Measurements from ENCODE around the gene MPV17.
A peak's percentile ranks its signal among the peaks of the same experiment; 100 is the strongest.
"Not testable (repeated sequence)": the region's sequence is repeated elsewhere in the genome, so short reads cannot be mapped to it uniquely, and the experiment has no call there.

The MPV17 gene

DNA sequence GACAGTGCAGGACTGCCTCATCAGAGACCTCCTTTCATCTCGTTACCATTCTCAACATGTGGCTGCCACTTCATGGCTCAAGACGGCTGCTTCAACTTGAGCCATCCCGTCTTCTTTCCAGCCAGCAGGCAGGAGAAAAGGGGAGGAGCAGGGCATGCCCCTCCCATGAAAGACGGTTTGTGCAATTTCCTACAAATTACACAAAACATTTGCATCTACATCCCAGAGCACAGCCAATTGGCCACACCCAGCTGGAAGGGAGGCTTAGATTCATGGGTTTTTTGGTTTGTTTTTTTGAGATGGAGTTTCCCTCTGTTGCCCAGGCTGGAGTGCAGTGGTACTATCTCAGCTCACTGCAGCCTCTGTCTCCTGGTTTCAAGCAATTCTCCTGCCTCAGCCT is 26.4 kb downstream of the MPV17 start:
- no peak for DNase-seq

DNA sequence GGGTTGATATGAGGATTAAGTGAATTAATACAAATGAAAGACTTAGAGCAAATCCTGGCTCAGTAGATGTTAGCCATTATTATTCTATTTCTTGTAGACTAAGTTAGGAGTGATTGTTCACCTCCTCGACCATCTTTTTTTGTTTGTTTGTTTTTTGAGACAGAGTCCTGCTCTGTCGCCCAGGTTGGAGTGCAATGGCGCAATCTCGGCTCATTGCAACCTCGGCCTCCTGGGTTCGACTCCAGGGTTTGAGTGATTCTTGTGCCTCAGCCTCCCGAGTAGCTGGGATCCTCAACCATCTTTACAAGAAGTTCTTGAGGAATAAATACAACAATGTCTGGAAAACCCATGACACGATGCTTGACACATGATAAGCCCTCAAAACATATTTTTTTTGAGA is 28.0 kb downstream of the MPV17 start:
- no peak for DNase-seq

- DNase-seq, result no peak
Measured at GRCh38 chr2:27291865-27292264, 31.0 kb downstream of the MPV17 start.

DNA sequence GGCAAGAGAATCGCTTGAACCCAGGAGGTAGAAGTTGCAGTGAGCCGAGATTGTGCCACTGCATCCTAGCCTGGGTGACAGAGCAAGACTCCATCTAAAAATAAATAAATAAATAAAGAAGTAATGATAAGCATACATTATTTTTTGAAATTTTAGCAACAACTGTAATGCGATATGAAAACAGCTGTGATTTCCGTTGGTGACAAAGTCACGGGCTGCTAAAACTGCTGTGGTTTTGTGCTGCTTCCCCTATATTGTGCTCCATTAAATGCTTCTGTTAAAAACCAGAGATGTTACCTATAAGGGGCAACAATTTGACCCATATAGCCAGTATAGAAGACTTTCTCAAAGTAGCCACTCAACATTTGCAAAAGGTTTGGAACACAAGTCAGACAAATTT is 32.3 kb downstream of the MPV17 start:
- no peak for DNase-seq

DNA sequence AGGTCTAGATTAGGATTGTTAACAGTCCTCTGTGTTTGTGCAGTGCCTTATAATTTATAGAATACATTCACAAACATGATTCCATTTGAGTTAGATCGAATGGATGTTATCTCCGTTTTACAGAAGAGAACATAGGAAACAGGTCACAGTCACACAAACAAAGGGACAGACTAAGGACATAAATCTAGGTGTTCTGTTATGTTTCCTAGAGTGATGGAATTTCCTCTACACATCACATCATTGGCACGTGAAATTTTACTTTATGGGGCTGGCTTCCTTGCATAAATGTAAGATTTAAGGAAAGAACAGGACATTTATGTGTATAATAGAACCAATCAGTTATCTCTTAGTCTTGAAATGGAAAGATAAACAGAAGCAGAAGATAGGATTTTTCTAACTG is 34.3 kb downstream of the MPV17 start:
- DNase-seq, result no peak

DNA sequence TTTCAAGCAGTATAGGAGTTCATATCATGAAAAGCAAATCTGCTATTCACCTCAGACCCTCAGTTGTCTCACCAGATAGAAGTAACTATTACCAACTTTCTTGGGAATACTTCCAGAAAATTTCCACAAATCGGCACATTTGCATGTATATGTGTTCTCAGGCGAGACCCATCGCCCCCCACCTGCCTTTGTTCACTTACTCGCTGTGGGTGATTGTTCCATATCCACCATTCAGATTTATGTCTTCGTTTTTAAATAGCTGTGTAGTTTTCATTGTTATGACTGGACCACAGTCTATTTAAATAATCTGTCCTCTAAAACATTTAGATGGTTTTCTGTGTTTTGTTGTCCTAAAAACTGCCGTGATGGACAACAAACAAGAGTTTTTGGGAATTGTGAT is 37.4 kb downstream of the MPV17 start:
- no peak for DNase-seq

GRCh38 chr2:27284996-27285395 is 37.9 kb downstream of the MPV17 start:
- no peak for DNase-seq

DNA sequence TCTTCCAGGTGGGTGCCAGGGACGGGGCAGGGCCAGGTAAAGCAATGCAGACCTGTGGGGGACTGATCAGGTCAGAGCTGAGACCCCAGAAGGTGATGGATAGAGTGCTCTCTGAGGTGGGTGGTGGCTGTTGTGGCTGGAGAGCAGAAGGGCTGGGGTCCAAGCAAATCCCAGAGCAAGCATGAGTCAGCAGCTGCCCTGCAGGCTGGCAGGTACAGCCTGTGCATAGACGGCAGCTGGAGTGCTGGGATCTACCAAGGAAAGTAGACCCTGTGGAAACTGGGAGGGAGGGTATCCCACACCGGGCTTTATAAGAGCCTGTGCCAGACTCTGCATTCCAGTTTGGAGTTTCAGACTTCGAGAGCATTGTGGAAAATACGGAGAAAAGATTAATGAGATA is 40.0 kb downstream of the MPV17 start:
- DNase-seq, result no peak

GRCh38 chr2:27281855-27282559 is 40.9 kb downstream of the MPV17 start, which contains the start of gene TRIM54:
TRIM54 (plus strand) TSS chr2:27282429; CDS start chr2:27282732, 303 bp downstream.
- DNase-seq, result no peak

GRCh38 chr2:27281442-27281841 is 41.5 kb downstream of the MPV17 start:
- no peak for DNase-seq

DNA sequence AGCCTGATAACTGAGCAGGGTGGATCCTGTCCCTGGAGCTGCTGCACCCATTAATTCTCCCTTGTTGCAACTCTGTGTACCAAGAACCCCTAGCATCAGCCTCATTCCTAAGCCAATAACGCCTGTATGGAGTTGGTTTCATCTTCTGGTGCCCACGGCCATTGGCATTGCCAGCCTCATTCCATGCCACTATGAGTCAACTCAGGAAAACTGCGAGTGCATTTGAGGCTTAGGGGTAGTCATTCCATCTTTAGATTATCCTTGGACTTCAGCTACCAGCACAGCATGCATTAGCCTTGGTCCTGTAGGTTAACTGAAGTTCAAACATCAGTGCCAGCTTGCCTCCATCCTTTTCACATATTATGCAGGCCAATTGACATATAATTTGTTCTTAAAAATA is 42.1 kb downstream of the MPV17 start:
- DNase-seq, result no peak

DNA sequence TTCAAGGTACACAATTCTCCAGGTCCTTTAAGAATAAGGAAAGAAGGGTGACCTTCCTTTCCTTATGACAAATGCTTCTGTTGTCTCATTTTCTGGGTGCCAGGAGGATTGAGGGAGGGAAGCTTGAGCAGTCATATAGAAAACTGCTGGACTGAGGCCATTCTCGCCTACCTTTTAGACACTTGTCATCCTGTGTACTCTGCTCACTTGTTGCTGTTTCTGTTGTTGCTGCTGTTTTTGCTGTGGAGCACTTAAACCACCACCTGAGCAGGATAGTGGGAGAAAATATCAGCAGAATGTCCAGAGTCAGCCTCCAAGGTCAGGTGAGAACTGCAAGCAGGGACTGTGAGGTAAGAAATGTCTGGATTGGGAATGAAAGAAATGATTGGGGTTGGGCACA is 44.9 kb downstream of the MPV17 start:
- DNase-seq, result no peak

- DNase-seq, result no peak
Measured at GRCh38 chr2:27275211-27276150, 47.4 kb downstream of the MPV17 start, which contains the start of gene DNAJC5G. DNAJC5G (plus strand) TSS chr2:27275433; CDS start chr2:27276729, 1,296 bp downstream.

DNA sequence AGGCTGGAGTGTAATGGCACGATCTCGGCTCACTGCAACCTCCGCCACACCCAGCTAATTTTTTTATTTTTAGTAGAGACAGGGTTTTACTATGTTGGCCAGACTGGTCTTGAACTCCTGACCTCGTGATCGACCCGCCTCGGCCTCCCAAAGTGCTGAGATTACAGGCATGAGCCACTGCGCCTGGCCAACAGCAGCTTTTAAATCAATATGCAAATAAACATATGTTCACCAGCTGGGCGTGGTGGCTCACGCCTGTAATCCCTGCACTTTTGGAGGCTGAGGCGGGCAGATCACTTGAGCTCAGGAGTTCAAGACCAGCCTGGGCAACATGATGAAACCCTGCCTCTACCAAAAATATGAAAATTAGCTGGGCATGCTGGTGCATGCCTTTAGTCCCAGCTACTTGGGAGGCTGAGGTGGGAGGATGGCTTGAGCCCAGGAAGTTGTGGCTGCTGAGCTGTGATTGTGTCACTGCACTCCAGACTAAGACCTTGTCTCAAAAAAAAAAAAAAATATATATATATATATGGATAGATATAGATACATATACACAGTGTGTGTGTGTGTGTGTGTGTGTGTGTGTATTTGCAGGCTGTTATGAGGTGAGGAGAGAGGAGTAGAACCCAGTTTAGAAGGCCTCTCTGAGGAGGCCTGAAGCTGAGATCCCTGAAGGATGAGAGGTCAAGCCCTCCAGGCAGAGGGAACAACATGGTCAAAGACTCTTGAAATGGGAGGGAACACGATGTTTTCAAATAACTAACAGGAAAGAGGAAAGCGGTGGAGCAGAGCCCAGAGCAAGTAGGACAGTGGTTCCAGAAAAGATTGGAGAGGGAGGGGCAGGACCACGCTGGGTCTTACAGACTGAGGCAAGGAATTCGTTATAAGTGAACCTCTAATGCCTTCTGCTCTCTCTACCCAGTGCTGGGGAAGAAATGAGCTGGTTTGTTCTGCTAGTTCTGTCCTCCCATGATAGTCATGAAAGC is 50.1 kb downstream of the MPV17 start:
- not testable (repeated sequence) for DNase-seq

DNA sequence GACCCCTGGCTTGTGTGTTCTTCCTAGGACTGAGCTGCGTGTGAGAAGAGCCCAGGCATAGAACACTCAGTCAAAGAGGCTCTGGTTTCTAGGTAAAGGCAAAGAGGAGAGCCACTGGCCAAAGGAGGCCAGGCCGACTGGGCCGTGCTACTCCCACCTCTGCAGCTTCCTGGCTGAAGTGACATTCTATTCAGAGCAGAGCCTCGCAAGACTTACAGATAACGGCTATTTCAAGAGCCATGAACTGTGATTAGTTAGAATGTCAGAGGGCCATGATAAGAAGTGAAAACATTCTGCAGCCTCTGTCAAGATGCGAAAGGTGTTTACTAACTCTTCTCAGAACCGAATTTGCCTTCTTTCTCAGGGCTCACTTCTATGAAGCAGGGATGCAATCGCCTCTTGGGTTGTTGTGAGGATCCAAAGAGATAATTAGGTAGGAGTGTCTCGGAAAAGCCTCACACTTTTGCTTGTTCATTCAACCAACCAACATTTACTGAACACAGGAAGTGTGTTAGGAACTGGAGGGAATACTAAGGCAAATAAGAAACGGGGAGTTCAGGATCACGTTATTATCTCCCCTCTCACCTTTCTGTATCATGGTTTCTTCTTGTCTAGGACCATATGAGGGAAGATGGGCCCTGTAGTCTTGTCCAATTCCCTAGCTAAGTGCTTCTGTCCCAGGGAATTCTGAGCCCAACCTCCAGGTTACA is 51.1 kb downstream of the MPV17 start:
- no peak for DNase-seq

GRCh38 chr2:27270670-27271069 is 52.2 kb downstream of the MPV17 start:
- no peak for DNase-seq

- no peak for DNase-seq
Measured at GRCh38 chr2:27270131-27270530, 52.8 kb downstream of the MPV17 start.

GRCh38 chr2:27268296-27268695 is 54.6 kb downstream of the MPV17 start:
- DNase-seq, result not testable (repeated sequence)

GRCh38 chr2:27265536-27265870 is 57.4 kb downstream of the MPV17 start:
- no peak for DNase-seq

DNA sequence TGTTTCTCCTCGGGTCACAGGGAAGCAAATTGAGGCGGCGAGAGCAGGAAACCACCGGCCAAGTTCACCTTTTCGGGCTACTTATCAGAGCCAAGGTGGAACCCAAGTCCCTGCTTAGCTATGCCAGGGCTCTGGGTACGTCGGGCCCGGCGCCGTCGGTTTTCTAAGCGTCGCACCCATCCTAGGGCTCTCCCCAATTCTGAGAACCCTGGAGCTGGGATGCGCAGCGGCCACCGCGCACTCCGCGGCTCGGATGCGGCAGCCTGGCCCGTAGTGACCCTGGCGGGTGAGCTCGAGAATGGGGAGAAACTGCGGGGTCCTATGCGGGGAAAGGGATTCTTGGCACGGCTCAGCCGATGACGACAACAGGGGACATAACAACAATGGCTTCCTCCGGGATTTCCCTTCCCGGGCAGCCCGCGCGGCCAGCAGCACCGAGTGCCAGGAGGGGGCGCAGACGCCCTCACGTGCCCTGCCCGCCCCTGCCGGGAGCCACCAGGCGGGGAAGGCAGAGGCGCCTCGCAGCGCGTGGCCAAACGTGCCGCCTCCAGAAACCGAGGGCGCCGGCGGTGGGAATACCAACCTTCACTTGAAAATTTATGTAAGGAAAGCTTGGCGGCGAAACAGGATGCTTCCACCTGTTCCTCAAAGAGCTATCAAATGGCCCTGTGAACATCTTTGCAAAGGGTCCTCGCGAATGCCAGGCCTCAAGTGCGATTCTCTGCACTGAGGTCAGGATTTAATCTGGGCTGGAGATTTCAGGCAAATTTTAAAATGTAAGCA is 58.0 kb downstream of the MPV17 start:
- peak; percentile 77 for DNase-seq

GRCh38 chr2:27264253-27264752 is 58.6 kb downstream of the MPV17 start:
- peak; percentile 22 for DNase-seq
